GM12801 (cell line): ENCODE results near the gene NCLN.

Source experiments
- TF ChIP-seq, protein P1 (sequence below): IDR thresholded peaks from one replicate; pipeline ENCODE4 v1.5.1; 2011; ENCODE audit warnings: control low read depth; ENCODE audit not compliant: insufficient read length; ENCODE audit errors: extremely low read depth

The NCLN gene

GRCh38 chr19:3160219-3160618 is 25.5 kb upstream of the NCLN start:
- TF ChIP-seq, protein P1, sequence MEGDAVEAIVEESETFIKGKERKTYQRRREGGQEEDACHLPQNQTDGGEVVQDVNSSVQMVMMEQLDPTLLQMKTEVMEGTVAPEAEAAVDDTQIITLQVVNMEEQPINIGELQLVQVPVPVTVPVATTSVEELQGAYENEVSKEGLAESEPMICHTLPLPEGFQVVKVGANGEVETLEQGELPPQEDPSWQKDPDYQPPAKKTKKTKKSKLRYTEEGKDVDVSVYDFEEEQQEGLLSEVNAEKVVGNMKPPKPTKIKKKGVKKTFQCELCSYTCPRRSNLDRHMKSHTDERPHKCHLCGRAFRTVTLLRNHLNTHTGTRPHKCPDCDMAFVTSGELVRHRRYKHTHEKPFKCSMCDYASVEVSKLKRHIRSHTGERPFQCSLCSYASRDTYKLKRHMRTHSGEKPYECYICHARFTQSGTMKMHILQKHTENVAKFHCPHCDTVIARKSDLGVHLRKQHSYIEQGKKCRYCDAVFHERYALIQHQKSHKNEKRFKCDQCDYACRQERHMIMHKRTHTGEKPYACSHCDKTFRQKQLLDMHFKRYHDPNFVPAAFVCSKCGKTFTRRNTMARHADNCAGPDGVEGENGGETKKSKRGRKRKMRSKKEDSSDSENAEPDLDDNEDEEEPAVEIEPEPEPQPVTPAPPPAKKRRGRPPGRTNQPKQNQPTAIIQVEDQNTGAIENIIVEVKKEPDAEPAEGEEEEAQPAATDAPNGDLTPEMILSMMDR = no peak

- TF ChIP-seq, protein P1 = no peak
These were observed 24.3 kb upstream of the NCLN start for GRCh38 chr19:3161453-3161852.

DNA sequence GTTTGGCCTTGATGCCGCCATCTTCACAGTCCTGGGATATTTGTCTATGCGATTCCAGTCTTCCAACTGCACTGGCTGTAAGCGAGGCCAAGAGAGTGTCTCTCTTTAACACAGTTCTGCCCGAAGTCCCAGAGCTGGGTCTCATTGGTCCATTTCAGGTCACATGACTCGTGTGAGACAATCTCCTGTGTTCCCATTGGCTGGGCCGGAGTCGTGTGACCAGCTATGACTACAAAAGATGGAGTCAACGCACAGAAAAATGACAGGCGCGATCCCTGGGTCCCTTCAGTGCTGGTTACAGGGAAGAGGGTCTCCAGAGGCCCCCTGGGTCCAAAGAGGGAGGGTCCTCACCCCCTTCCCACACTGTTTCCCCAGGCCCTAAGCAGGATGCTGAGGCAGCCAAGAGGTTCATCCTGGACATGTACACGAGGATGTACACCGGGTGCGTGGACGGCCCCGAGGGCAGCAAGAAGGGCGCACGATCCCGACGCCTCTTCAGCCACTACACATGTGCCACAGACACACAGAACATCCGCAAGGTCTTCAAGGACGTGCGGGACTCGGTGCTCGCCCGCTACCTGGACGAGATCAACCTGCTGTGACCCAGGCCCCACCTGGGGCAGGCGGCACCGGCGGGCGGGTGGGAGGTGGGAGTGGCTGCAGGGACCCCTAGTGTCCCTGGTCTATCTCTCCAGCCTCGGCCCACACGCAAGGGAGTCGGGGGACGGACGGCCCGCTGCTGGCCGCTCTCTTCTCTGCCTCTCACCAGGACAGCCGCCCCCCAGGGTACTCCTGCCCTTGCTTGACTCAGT is 23.1 kb upstream of the NCLN start:
- TF ChIP-seq, protein P1 = no peak

DNA sequence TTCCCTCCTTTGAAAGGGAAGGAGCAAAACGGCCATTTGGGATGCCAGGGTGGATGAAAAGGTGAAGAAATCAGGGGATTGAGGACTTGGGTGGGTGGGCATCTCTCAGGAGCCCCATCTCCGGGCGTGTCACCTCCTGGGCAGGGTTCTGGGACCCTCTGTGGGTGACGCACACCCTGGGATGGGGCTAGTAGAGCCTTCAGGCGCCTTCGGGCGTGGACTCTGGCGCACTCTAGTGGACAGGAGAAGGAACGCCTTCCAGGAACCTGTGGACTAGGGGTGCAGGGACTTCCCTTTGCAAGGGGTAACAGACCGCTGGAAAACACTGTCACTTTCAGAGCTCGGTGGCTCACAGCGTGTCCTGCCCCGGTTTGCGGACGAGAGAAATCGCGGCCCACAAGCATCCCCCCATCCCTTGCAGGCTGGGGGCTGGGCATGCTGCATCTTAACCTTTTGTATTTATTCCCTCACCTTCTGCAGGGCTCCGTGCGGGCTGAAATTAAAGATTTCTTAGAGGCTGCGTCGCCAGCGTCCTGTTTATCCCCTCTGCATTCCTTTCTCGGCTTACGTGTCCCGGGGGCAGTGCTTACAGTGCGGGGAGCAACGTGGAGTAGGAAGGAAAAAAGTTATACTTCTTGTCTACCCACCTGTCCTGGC is 22.4 kb upstream of the NCLN start:
- TF ChIP-seq, protein P1 = peak; percentile 49

GRCh38 chr19:3163943-3164342 is 21.8 kb upstream of the NCLN start:
- TF ChIP-seq, protein P1 = no peak

DNA sequence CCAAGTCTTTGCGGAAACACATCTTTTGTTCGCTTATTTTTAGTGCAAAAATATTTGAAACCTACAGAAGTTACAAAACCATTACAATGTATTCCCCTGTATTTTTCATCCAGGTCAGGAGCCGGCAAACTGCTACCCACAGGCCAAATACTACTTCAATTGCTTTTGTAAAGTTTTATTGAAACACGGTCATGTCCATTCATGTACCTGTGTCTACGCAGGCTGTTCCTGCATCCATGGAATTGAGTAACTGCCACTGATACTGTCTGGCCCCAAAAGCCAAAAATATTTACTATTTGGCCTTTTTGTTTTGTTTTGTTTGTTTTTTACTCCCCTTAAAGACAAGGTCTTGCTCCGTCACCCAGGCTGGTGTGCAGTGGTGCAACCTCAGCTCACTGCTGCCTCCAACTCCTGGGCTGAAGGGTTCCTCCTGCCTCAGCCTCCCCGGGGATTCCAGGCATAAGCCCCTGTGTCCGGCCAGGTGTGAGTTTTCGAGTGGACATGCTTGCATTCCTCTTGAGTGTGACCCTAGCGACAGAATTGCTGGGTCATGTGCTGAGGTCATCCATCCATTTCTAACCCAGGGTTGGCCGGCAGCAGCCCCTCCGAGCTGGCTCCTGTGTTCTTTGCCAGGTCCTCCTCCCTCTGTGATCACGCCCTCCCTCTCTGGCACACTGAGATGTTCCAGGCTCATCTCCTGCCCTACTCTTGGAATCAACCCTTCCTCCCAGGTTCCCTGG is 18.0 kb upstream of the NCLN start:
- TF ChIP-seq, protein P1 = no peak
